HCT116 (cell line): ENCODE data around the gene TMEM184B.

Experiments used
- JUND ChIP-seq: IDR thresholded peaks from 2 replicates; pipeline ENCODE4 v1.6.1; 2012
- POLR2A ChIP-seq: IDR thresholded peaks from 2 replicates; pipeline ENCODE4 v1.7.0; 2011; ENCODE audit warnings: borderline replicate concordance; ENCODE audit not compliant: insufficient read depth, insufficient read length; ENCODE audit errors: extremely low read depth
- RAD21 ChIP-seq: IDR thresholded peaks from 2 replicates; pipeline ENCODE4 v1.6.1; 2012; ENCODE audit warnings: low read depth, mild to moderate bottlenecking
- SIN3A ChIP-seq: IDR thresholded peaks from 2 replicates; pipeline ENCODE4 v1.6.1; 2012; ENCODE audit warnings: low read depth
- TF ChIP-seq, protein P1 (sequence below): IDR thresholded peaks from 2 replicates; pipeline ENCODE4 v1.6.1; 2012; ENCODE audit warnings: low read depth
- TF ChIP-seq, protein P2 (sequence below), 3 experiments: fragments of 200-600 bp in 1 of 3; sonication (generic) in 1 of 3; IDR thresholded peaks in 2 of 3; conservative IDR thresholded peaks in 1 of 3; 2 replicates each; pipeline ENCODE4 v1.5.1; 2012 to 2017; ENCODE audit warnings: low read depth in 2 of 3, low read length in 2 of 3, antibody characterized with exemption in 1 of 3, borderline replicate concordance in 1 of 3, control low read depth in 1 of 3, mild to moderate bottlenecking in 1 of 3, mixed read lengths in 1 of 3, mixed run types in 1 of 3, moderate library complexity in 1 of 3; ENCODE audit not compliant: insufficient read depth in 1 of 3
- TF ChIP-seq, protein P3 (sequence below): IDR thresholded peaks from 2 replicates; pipeline ENCODE4 v1.6.1; 2012

DNA sequence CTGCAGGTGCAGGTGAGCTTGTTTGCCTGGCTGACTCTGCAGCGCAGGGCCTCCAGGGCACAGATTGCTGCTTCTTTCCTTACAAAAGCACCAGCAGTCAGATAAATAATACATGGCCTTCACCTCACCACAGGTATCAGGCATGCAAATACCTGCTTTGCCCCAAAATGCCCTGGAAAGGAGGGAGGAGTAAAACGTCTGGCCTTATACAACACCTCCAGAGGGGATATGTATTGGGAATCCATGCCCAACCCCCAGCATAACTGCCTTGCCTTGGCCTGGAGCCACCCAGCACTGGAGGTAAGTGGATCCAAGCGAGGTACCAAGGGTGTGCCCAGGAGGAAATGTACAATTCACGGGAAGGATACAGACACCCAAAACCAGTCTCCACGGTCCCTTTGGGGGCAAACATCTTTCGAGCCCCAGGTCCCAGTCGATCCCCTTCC is 860 bp downstream of the TMEM184B start:
- TF ChIP-seq RAD21, result no peak
- no peak for TF ChIP-seq SIN3A
- TF ChIP-seq, protein P1, sequence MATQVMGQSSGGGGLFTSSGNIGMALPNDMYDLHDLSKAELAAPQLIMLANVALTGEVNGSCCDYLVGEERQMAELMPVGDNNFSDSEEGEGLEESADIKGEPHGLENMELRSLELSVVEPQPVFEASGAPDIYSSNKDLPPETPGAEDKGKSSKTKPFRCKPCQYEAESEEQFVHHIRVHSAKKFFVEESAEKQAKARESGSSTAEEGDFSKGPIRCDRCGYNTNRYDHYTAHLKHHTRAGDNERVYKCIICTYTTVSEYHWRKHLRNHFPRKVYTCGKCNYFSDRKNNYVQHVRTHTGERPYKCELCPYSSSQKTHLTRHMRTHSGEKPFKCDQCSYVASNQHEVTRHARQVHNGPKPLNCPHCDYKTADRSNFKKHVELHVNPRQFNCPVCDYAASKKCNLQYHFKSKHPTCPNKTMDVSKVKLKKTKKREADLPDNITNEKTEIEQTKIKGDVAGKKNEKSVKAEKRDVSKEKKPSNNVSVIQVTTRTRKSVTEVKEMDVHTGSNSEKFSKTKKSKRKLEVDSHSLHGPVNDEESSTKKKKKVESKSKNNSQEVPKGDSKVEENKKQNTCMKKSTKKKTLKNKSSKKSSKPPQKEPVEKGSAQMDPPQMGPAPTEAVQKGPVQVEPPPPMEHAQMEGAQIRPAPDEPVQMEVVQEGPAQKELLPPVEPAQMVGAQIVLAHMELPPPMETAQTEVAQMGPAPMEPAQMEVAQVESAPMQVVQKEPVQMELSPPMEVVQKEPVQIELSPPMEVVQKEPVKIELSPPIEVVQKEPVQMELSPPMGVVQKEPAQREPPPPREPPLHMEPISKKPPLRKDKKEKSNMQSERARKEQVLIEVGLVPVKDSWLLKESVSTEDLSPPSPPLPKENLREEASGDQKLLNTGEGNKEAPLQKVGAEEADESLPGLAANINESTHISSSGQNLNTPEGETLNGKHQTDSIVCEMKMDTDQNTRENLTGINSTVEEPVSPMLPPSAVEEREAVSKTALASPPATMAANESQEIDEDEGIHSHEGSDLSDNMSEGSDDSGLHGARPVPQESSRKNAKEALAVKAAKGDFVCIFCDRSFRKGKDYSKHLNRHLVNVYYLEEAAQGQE, result no peak
- TF ChIP-seq, protein P2, sequence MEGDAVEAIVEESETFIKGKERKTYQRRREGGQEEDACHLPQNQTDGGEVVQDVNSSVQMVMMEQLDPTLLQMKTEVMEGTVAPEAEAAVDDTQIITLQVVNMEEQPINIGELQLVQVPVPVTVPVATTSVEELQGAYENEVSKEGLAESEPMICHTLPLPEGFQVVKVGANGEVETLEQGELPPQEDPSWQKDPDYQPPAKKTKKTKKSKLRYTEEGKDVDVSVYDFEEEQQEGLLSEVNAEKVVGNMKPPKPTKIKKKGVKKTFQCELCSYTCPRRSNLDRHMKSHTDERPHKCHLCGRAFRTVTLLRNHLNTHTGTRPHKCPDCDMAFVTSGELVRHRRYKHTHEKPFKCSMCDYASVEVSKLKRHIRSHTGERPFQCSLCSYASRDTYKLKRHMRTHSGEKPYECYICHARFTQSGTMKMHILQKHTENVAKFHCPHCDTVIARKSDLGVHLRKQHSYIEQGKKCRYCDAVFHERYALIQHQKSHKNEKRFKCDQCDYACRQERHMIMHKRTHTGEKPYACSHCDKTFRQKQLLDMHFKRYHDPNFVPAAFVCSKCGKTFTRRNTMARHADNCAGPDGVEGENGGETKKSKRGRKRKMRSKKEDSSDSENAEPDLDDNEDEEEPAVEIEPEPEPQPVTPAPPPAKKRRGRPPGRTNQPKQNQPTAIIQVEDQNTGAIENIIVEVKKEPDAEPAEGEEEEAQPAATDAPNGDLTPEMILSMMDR (IDR thresholded peaks at IDR 0.05 in 2 of 3, conservative IDR thresholded peaks at IDR 0.05 in 1 of 3; ENCODE audit: borderline replicate concordance in 1 of 3, insufficient read depth in 1 of 3, low read depth in 2 of 3, low read length in 2 of 3), result no peak
- no peak for TF ChIP-seq JUND
- TF ChIP-seq, protein P3, sequence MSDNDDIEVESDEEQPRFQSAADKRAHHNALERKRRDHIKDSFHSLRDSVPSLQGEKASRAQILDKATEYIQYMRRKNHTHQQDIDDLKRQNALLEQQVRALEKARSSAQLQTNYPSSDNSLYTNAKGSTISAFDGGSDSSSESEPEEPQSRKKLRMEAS, result no peak
- TF ChIP-seq POLR2A, result no peak
